Stimulated activated CD4-positive, alpha-beta T cell treated with anti-CD3 and anti-CD28 coated beads, Interleukin-1b, Interleukin-23, amount 100 ng/mL, for 24 hours (primary cell): ENCODE measurements around the gene CTSK.
"Not testable (repeated sequence)": the region's sequence is repeated elsewhere in the genome, so short reads cannot be mapped to it uniquely, and the experiment has no call there.

Source experiments
- DNase-seq, 4 experiments: peaks; one replicate each; pipeline ENCODE4 v3.0.0-alpha.2; 2020; ENCODE audit warnings: low read depth in 4 of 4, low spot score in 1 of 4

The CTSK gene

GRCh38 chr1:150807249-150808023, 624 bp downstream of the CTSK start:
- DNase-seq: no peak

- no peak for DNase-seq
These were observed 2.2 kb downstream of the CTSK start for GRCh38 chr1:150805899-150806298.

- no peak for DNase-seq
These were observed 3.4 kb downstream of the CTSK start for GRCh38 chr1:150804671-150805070.

- DNase-seq: no peak
These were observed 9.0 kb downstream of the CTSK start for GRCh38 chr1:150799089-150799488.

- no peak for DNase-seq
These were observed 9.5 kb downstream of the CTSK start for GRCh38 chr1:150798525-150798924.

GRCh38 chr1:150796374-150796773, 11.7 kb downstream of the CTSK start:
- DNase-seq: no peak

GRCh38 chr1:150793778-150794177, 14.3 kb downstream of the CTSK start:
- not testable (repeated sequence) for DNase-seq

GRCh38 chr1:150793221-150793620, 14.8 kb downstream of the CTSK start:
- DNase-seq: no peak

- DNase-seq: no peak
These were observed 16.5 kb downstream of the CTSK start for GRCh38 chr1:150791585-150791984.

- no peak for DNase-seq
These were observed 18.7 kb downstream of the CTSK start for GRCh38 chr1:150789396-150789795.

GRCh38 chr1:150788946-150789345, 19.1 kb downstream of the CTSK start:
- DNase-seq: no peak

- no peak for DNase-seq
These were observed 20.6 kb downstream of the CTSK start for GRCh38 chr1:150787455-150787854.

GRCh38 chr1:150780510-150780909, 27.6 kb downstream of the CTSK start:
- no peak for DNase-seq

GRCh38 chr1:150778409-150778808, 29.7 kb downstream of the CTSK start:
- no peak for DNase-seq

GRCh38 chr1:150777544-150777943, 30.5 kb downstream of the CTSK start:
- no peak for DNase-seq

- not testable (repeated sequence) for DNase-seq
These were observed 32.0 kb downstream of the CTSK start for GRCh38 chr1:150775931-150776505.

GRCh38 chr1:150775276-150775675, 32.8 kb downstream of the CTSK start:
- no peak for DNase-seq

- DNase-seq: no peak
These were observed 35.7 kb downstream of the CTSK start for GRCh38 chr1:150772326-150772725.

GRCh38 chr1:150767704-150768103, 40.4 kb downstream of the CTSK start:
- DNase-seq: not testable (repeated sequence)

GRCh38 chr1:150765977-150766301, 42.1 kb downstream of the CTSK start:
- not testable (repeated sequence) for DNase-seq

GRCh38 chr1:150765296-150765976, 42.6 kb downstream of the CTSK start, which contains the start of gene CTSS:
Gene CTSS, minus strand, starts transcription at chr1:150765778. Its CDS starts 1,015 bp downstream, at chr1:150764763.
- DNase-seq: no peak

- DNase-seq: no peak
These were observed 43.4 kb downstream of the CTSK start for GRCh38 chr1:150764617-150765101.
